ENCODE results near the gene MATN4.

MATN4 gene

GRCh38 chr20:45320948-45321595 is 13.0 kb upstream of the MATN4 start:
- Histone ChIP-seq H4K20me1 (ENCODE audit: insufficient read depth, low read length) (no peaks in the 10 kb centered on the region), H3K9ac (ENCODE audit: low read depth, low read length) (no peak overlapping the region), H2AFZ (ENCODE audit: low read depth, low read length) (no peak overlapping the region), H3K36me3 (ENCODE audit: insufficient read depth, low read length) (no peaks in the 10 kb centered on the region), H3K4me3 (ENCODE audit: low read depth in 1 of 2, low read length in 2 of 2) (no peak overlapping the region), H3K4me2 (ENCODE audit: insufficient read depth, low read length) (no peak overlapping the region), H3K9me3 (ENCODE audit: insufficient read depth, low read length, severe bottlenecking) (no peaks in the 10 kb centered on the region), H3K4me1 (ENCODE audit: insufficient read depth, low read length) (peaks cover 35% of the 10 kb centered on the region), H3K79me2 (ENCODE audit: insufficient read depth, low read length) (no peaks in the 10 kb centered on the region), H3K27ac (ENCODE audit: low read length) (no peak overlapping the region), H3K27me3 (ENCODE audit: insufficient read depth, low read length, poor library complexity) (no peaks in the 10 kb centered on the region)
- ATAC-seq (ENCODE audit: insufficient read depth, low read depth), result peak; percentile 68
- peak; percentile 61 for DNase-seq
- TF ChIP-seq EZH2 (IDR thresholded peaks at IDR 0.05; ENCODE audit: borderline replicate concordance, low read depth, low read length, severe bottlenecking) (no peak), CTCF (IDR thresholded peaks at IDR 0.05; ENCODE audit: borderline replicate concordance, extremely low read depth, low read length, poor library complexity, severe bottlenecking) (no peak)

GRCh38 chr20:45318948-45319347 is 10.8 kb upstream of the MATN4 start:
- H3K27ac ChIP-seq (ENCODE audit: low read length), result peak overlapping the region; percentile 80
- H3K27me3 ChIP-seq (ENCODE audit: insufficient read depth, low read length, poor library complexity), result no peaks in the 10 kb centered on the region
- H3K9ac ChIP-seq (ENCODE audit: low read depth, low read length), result peak overlapping the region; percentile 39; the same call in 1 of the 2 replicates
- H4K20me1 ChIP-seq (ENCODE audit: insufficient read depth, low read length), result no peaks in the 10 kb centered on the region
- no peaks in the 10 kb centered on the region for H3K36me3 ChIP-seq (ENCODE audit: insufficient read depth, low read length)
- H3K9me3 ChIP-seq (ENCODE audit: insufficient read depth, low read length, severe bottlenecking), result no peaks in the 10 kb centered on the region
- H3K4me2 ChIP-seq (ENCODE audit: insufficient read depth, low read length), result peak overlapping the region; percentile 49
- peaks cover 35% of the 10 kb centered on the region for H3K4me1 ChIP-seq (ENCODE audit: insufficient read depth, low read length)
- peak overlapping the region; percentile 93 for H2AFZ ChIP-seq (ENCODE audit: low read depth, low read length)
- H3K4me3 ChIP-seq (ENCODE audit: low read depth in 1 of 2, low read length in 2 of 2), result peak overlapping the region in 1 of 2 experiments; percentile 21; a peak in 1 of 4 replicates
- TF ChIP-seq EZH2 (IDR thresholded peaks at IDR 0.05; ENCODE audit: borderline replicate concordance, low read depth, low read length, severe bottlenecking), result no peak
- no peak for TF ChIP-seq CTCF (IDR thresholded peaks at IDR 0.05; ENCODE audit: borderline replicate concordance, extremely low read depth, low read length, poor library complexity, severe bottlenecking)
- ATAC-seq (ENCODE audit: insufficient read depth, low read depth) (peak; percentile 69), DNase-seq (peak; percentile 64)
- H3K79me2 ChIP-seq (ENCODE audit: insufficient read depth, low read length), result no peaks in the 10 kb centered on the region

GRCh38 chr20:45318386-45318939 is 10.4 kb upstream of the MATN4 start:
- H3K27ac ChIP-seq (ENCODE audit: low read length), result peak overlapping the region; percentile 80
- no peaks in the 10 kb centered on the region for H4K20me1 ChIP-seq (ENCODE audit: insufficient read depth, low read length)
- ATAC-seq (ENCODE audit: insufficient read depth, low read depth) (no peak; the same call in 2 of the 3 replicates), DNase-seq (peak; percentile 12)
- no peaks in the 10 kb centered on the region for H3K36me3 ChIP-seq (ENCODE audit: insufficient read depth, low read length)
- H3K27me3 ChIP-seq (ENCODE audit: insufficient read depth, low read length, poor library complexity), result no peaks in the 10 kb centered on the region
- no peaks in the 10 kb centered on the region for H3K79me2 ChIP-seq (ENCODE audit: insufficient read depth, low read length)
- peak overlapping the region; percentile 39; the same call in 1 of the 2 replicates for H3K9ac ChIP-seq (ENCODE audit: low read depth, low read length)
- TF ChIP-seq EZH2 (IDR thresholded peaks at IDR 0.05; ENCODE audit: borderline replicate concordance, low read depth, low read length, severe bottlenecking) (no peak), CTCF (IDR thresholded peaks at IDR 0.05; ENCODE audit: borderline replicate concordance, extremely low read depth, low read length, poor library complexity, severe bottlenecking) (no peak)
- peaks cover 35% of the 10 kb centered on the region for H3K4me1 ChIP-seq (ENCODE audit: insufficient read depth, low read length)
- H3K4me2 ChIP-seq (ENCODE audit: insufficient read depth, low read length), result peak overlapping the region; percentile 49
- no peaks in the 10 kb centered on the region for H3K9me3 ChIP-seq (ENCODE audit: insufficient read depth, low read length, severe bottlenecking)
- H3K4me3 ChIP-seq (ENCODE audit: low read depth in 1 of 2, low read length in 2 of 2), result peak overlapping the region in 1 of 2 experiments; percentile 21; a peak in 1 of 4 replicates
- peak overlapping the region; percentile 93 for H2AFZ ChIP-seq (ENCODE audit: low read depth, low read length)
